Cerebellar cortex (tissue), 1 donor: Measurements from ENCODE around the gene NEURL4.

Experiments used
- DNase-seq: peaks from one replicate; pipeline ENCODE4 v3.0.0-alpha.2; 2015; ENCODE audit warnings: low spot score

Gene NEURL4

DNA sequence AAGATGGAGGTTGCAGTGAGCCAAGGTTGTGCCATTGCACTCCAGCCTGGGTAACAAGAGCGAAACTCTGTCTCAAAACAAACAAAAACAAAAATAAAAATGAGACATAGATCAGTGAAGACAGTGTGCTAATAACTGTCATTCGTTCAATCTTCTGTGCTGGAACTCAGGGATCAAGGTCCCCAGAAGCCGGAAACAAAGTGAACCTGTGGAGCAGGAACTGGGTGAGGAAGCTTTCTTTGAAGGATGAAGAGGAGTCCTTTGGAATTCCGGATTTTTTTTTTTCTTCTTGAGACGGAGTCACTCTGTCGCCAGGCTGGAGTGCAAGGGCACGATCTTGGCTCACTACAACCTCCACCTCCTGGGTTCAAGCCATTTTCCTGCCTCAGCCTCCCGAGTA, 49.7 kb downstream of the NEURL4 start:
- no peak for DNase-seq

DNA sequence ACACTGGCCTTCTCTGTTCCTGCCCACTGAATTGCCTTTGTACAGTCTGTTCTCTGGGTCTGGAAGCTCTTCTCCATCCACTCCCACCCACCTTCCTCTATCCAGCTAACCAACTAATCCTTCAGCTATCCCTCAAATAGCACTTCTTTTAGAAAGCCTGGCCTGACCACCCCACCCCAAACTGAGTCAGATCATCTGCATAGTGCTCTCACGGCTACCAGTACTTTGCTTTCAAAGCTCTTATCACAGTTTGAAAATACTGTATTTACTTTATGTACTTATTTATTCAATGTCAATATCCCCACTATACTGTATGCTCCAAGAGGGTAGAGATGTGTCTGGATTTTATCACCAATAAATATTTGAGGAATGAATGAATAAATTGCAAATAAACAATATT, 62.4 kb downstream of the NEURL4 start:
- DNase-seq, result no peak
